GM15510 (cell line): ENCODE results near the gene PSG3.
"Not testable (repeated sequence)": the region's sequence is repeated elsewhere in the genome, so short reads cannot be mapped to it uniquely, and the experiment has no call there.

ENCODE experiments used
- POLR2A ChIP-seq: IDR thresholded peaks from 3 replicates; pipeline ENCODE4 v1.6.1; 2011; ENCODE audit warnings: borderline replicate concordance; ENCODE audit not compliant: insufficient read length; ENCODE audit errors: extremely low read depth

The PSG3 gene

DNA sequence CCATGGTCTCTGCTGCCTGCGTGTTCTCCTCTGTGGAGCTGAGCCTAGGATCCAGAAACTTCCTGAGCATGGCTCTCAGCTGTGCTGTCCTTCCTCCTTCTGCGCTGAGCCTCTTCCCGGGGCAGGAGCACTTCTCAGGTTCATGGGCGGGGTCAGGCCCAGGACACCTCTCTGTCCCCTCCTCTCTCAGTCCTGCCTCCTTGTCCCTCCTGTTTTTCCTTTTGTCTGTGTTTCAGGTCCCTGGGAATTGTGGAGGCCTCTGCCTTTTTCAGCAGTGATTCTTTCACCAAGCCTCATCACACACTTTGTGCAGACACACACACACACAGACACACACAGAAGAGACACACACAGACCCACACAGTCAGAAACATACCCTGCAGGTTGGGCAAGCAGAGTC, at the start of gene PSG3:
Gene PSG3, minus strand, starts transcription at position 101 of the 400 bp plus-strand sequence. Its CDS starts 97 bp downstream, at position 4.
- not testable (repeated sequence) for TF ChIP-seq POLR2A

DNA sequence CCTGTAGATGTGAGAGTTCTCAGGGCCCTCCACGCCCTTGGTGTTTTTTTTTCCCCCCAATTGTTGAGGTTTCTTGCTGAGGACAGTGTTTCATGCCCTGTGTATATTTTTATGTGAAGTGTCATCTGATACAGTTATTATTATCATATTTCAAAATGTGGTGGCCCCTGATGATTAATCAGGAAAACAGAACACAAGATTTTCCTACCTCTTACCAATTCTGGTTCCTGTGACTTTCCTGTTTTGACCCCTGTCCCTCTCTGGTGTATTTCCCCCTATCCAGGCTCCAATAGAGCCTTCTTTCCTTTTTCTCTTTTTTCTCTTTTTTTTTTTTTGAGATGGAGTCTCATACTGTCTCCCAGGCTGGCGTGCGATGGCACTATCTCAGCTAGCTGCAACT, 24.6 kb upstream of the PSG3 start:
- TF ChIP-seq POLR2A, result no peak

DNA sequence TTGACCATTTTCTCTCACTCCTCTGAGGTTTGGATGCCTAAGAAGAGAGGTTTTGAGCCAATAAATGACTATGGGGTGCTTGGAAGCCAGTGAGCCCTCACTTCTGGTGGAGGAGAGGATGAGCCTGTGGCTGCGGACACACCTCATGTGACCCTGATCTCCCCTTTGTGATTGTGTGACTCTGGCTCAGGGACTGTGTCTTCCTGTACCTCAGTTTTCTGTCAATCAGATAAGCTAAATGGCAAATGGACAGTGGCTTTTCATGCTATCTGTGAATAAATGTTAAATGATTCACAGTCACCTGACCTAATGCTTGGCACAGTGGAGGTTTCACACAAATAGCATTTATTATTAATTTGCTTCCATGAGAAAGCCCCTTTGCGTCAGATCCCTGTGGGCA, 22.5 kb upstream of the PSG3 start:
- TF ChIP-seq POLR2A, result no peak

DNA sequence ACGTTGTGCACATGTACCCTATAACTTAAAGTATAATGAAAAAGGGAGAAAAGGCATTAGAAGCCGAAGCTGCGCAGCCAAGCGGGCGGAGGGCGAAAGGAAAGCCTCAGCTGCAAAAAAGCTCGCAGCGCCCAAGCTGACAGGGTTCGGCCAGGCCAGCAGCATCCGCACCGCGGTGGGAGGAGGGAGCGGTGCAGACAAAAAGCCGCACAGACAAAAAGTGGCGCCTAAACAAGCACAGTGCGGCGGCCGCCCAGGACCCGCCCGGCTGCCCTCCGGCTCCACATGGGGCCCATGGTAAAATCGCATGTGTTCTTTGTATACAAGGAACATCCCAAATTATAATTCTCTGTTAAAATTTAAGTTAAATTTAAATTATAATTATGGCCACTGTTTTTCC, 42.4 kb downstream of the PSG3 start:
- TF ChIP-seq POLR2A, result no peak

DNA sequence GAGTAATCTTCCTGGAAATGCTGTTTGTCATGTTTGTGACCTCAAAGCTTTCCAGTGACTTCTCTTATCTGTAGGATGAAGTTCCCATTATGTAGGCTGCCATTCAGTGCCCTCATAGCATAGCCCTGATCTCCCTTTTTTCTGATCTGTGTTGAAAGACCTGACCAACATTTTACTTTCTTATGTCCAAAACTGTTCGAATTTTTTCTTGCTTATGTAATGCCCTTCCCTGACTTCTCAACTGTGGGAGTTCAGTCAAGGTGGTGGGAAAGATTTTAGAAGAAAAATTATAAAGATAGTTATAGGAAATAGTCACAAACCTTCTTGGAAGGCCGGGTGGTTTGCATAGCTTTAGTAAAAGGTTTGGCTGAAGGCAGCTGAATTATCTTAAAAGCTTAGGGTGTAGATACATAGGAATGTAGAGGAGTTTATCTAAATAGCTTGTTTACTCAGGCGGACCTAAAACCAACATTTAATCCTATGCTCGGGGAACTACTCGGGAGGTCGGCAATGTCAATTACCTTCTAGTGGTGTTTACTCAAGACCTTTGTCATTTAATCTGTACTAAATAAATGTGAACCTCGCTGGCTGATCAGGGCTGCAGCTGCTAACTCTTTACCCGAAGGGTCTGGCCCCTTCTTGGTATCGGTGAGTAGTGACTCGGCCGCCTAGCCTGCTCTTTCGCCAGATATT, 44.3 kb downstream of the PSG3 start:
- no peak for TF ChIP-seq POLR2A

DNA sequence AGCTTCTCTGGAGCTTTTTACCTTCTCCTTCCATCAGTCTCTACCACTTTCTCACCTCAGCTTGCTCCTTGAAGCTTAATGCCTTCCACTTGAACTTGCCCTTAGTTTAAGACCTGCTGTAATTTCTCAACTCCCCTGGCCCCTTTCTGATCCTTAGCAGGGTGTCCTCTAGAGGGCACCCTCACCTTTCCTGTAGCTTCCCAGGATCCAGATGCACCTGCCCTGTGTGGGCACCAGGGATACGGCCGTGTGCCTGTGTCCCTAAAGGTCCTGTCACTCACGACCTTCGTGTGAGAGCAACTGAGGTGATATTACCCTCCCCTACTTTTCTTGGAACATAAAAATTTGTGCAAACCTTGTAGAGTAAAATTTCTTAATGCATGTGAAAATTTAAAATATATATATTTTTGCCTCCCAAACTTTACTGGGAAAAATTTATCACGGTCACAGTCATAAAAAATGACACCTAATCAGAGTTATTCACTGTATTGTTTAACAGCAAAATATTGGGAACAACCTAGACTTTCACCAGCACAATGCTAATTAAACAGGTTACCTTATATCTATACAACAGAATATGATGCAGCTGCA, 46.4 kb downstream of the PSG3 start:
- TF ChIP-seq POLR2A, result no peak

DNA sequence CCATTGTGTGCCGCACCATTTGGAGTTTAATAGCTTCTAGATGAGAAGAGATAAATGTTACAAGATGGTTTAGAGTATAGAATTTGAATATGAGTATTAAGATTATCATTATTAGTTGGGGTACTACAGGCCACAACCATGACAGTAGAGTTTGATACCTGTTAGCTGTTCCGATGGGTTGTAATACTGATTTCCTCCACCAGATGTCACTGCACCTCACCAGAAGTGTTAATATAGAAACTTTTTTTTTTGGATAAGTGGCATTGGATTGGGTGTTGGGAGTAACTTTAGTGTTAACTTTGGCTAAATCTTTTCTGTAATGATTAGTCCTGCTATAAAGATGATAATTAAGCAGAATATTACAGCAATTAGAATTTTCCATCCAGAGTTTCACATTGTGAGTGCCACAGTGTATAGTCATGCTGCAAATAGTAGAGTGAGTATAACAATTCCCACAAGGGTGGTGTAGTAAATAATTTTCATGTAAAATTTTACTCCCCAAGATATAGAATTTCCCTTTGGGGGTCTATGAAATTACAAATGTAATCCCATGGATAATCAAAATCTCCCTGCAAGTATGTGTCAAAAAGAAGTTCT, 56.3 kb downstream of the PSG3 start:
- no peak for TF ChIP-seq POLR2A
